Brain microvascular endothelial cell (primary cell): Measurements from ENCODE around the gene KCNH1.

Experiments used
- DNase-seq: peaks from one replicate; pipeline ENCODE4 v3.0.0-alpha.2; 2020
- H3K27ac ChIP-seq: fragments of 250-450 bp; sonication (Bioruptor Pico); 2 replicates; pipeline ENCODE4 v1.5.1; 2020; ENCODE audit warnings: mild to moderate bottlenecking, moderate library complexity
- H3K27me3 ChIP-seq: fragments of 250-450 bp; sonication (Bioruptor Pico); replicated peaks from 2 replicates; pipeline ENCODE4 v1.5.1; 2020; ENCODE audit warnings: mild to moderate bottlenecking
- H3K36me3 ChIP-seq: fragments of 250-450 bp; sonication (Bioruptor Pico); replicated peaks from 2 replicates; pipeline ENCODE4 v1.5.1; 2020; ENCODE audit warnings: mild to moderate bottlenecking
- H3K4me3 ChIP-seq: 2 replicates; pipeline ENCODE4 v1.5.1; 2011; ENCODE audit warnings: low read depth, mild to moderate bottlenecking, control low read depth, low read length, moderate library complexity
- CTCF ChIP-seq: IDR thresholded peaks from 2 replicates; pipeline ENCODE4 v1.5.1; 2011; ENCODE audit warnings: low read depth, mild to moderate bottlenecking, moderate library complexity, low read length, control low read depth, inconsistent platforms; ENCODE audit errors: missing control alignments
- in situ Hi-C: cut with HindIII; loops from 2 replicates; pipeline ENCODE4 v1.10.0; 2017; ENCODE audit warnings: low sequenced_read_pairs, low pct_ligation_motif_present

The KCNH1 gene

GRCh38 chr1:210629276-210629675 lies 504.7 kb downstream of the KCNH1 start:
- no peak for TF ChIP-seq CTCF
- no peak overlapping the region for H3K4me3 ChIP-seq
- in situ Hi-C loops = no loop called here
- no peak overlapping the region for H3K27ac ChIP-seq
- no peak for DNase-seq
- H3K36me3 ChIP-seq = no peaks in the 10 kb centered on the region
- H3K27me3 ChIP-seq = no peaks in the 10 kb centered on the region

GRCh38 chr1:210627755-210628154 lies 506.2 kb downstream of the KCNH1 start:
- in situ Hi-C loops = no loop called here
- no peak for DNase-seq
- Histone ChIP-seq H3K27ac (no peak overlapping the region), H3K36me3 (no peaks in the 10 kb centered on the region), H3K4me3 (no peak overlapping the region), H3K27me3 (no peaks in the 10 kb centered on the region)
- no peak for TF ChIP-seq CTCF
